Endothelial cell of umbilical vein (primary cell): ENCODE data around the gene ATXN7. TPM values are rescaled to one million over a fixed set of nuclear protein-coding genes. Genes with fewer than 3 reads are reported as not detected.

Experiments used
- BruUV-seq: library from RNA; stranded (reverse); fragments of 400-500 nt; replicated peaks from 2 replicates; lab custom pipeline; 2021; lab: Mats Ljungman, UMichigan
- CTCF ChIA-PET: fragments of 300-600, 350-600 bp; sonication (Branson Sonifier 250); formaldehyde crosslinking; loops from one replicate; lab custom pipeline; 2021; ENCODE audit warnings: antibody characterized with exemption, inconsistent platforms; lab: Charles Lee
- POLR2A ChIA-PET: fragments of 300-600, 350-600 bp; sonication (Branson Sonifier 250); formaldehyde crosslinking; loops from one replicate; lab custom pipeline; 2021; ENCODE audit warnings: antibody characterized with exemption, inconsistent platforms; lab: Charles Lee
- DNase-seq: peaks from one replicate; pipeline ENCODE4 v3.0.0-alpha.2; 2011; ENCODE audit warnings: low read depth, low spot score
- FAIRE-seq: peaks from 2 replicates; lab custom pipeline; 2011; peaks lifted over from hg19 to GRCh38; lab: Jason Lieb, UNC
- H2AFZ ChIP-seq: 2 replicates; pipeline ENCODE4 v1.6.0; 2012; ENCODE audit warnings: low read depth, low read length, control low read depth, inconsistent platforms
- H3K27ac ChIP-seq: 2 replicates; pipeline ENCODE4 v1.5.1; 2011; ENCODE audit warnings: low read depth, mild to moderate bottlenecking, control low read depth, low read length, moderate library complexity; ENCODE audit not compliant: insufficient read depth
- H3K27me3 ChIP-seq, 2 experiments: 2 replicates each; pipeline versions ENCODE4 v1.6.0 to v1.6.1; 2011; ENCODE audit warnings: low read length in 2 of 2, mixed read lengths in 1 of 2; ENCODE audit not compliant: control insufficient read depth in 2 of 2, insufficient read depth in 2 of 2
- H3K36me3 ChIP-seq, 2 experiments: 2 replicates in 1 of 2; 3 replicates in 1 of 2; pipeline ENCODE4 v1.5.1; 2011; ENCODE audit warnings: low read length in 2 of 2, mild to moderate bottlenecking in 1 of 2, moderate library complexity in 1 of 2; ENCODE audit not compliant: control insufficient read depth in 2 of 2, insufficient read depth in 2 of 2; ENCODE audit errors: extremely low read depth in 1 of 2
- H3K4me1 ChIP-seq: 3 replicates; pipeline ENCODE4 v1.5.1; 2011; ENCODE audit warnings: mild to moderate bottlenecking, low read length; ENCODE audit not compliant: control insufficient read depth, insufficient read depth; ENCODE audit errors: extremely low read depth
- H3K4me2 ChIP-seq: 2 replicates; pipeline ENCODE4 v1.6.1; 2011; ENCODE audit warnings: low read length, control low read depth, mixed read lengths; ENCODE audit not compliant: insufficient read depth
- H3K4me3 ChIP-seq, 3 experiments: fragments of 200-600 bp in 1 of 3; sonication (generic), shearing (Covaris generic) in 1 of 3; replicated peaks in 1 of 3; 2 replicates each; pipeline ENCODE4 v1.5.1; 2011 to 2016; ENCODE audit warnings: control low read depth in 3 of 3, low read length in 3 of 3, mild to moderate bottlenecking in 2 of 3, inconsistent platforms in 1 of 3, low read depth in 1 of 3, moderate library complexity in 1 of 3; ENCODE audit not compliant: insufficient read depth in 1 of 3
- H3K79me2 ChIP-seq: 2 replicates; pipeline ENCODE4 v1.6.0; 2012; ENCODE audit warnings: low read length, inconsistent platforms; ENCODE audit not compliant: control insufficient read depth, insufficient read depth
- H3K9ac ChIP-seq: replicated peaks from 2 replicates; pipeline ENCODE3; 2011; ENCODE audit warnings: low read length, control low read depth; ENCODE audit not compliant: insufficient read depth; ENCODE audit errors: extremely low read depth
- H3K9me1 ChIP-seq: replicated peaks from 3 replicates; pipeline ENCODE4 v1.6.0; 2011; ENCODE audit warnings: mild to moderate bottlenecking, low read length; ENCODE audit not compliant: control insufficient read depth, insufficient read depth; ENCODE audit errors: extremely low read depth
- H3K9me3 ChIP-seq: replicated peaks from 2 replicates; pipeline ENCODE4 v1.5.1; 2012; ENCODE audit warnings: low read length, inconsistent platforms; ENCODE audit not compliant: control insufficient read depth, insufficient read depth
- H4K20me1 ChIP-seq: replicated peaks from 2 replicates; pipeline ENCODE3; 2011; ENCODE audit warnings: mild to moderate bottlenecking, low read length; ENCODE audit not compliant: control insufficient read depth, insufficient read depth; ENCODE audit errors: extremely low read depth
- CTCF ChIP-seq, 2 donors: IDR thresholded peaks; 1 replicate in 1 of 2; 2 replicates in 1 of 2; pipeline ENCODE4 v1.5.1; 2011; ENCODE audit warnings: low read length in 2 of 2, mild to moderate bottlenecking in 2 of 2, moderate library complexity in 2 of 2, control low read depth in 1 of 2, inconsistent platforms in 1 of 2, low read depth in 1 of 2; ENCODE audit not compliant: insufficient read depth in 1 of 2; ENCODE audit errors: extremely low read depth in 1 of 2
- EZH2 ChIP-seq: IDR thresholded peaks from 2 replicates; pipeline ENCODE4 v1.6.1; 2012; ENCODE audit warnings: borderline replicate concordance, low read depth, mild to moderate bottlenecking, moderate library complexity, low read length, inconsistent platforms; ENCODE audit not compliant: severe bottlenecking
- FOS ChIP-seq: IDR thresholded peaks from 2 replicates; pipeline ENCODE4 v1.6.1; 2011; ENCODE audit warnings: mild to moderate bottlenecking, low read length, moderate library complexity, borderline replicate concordance; ENCODE audit not compliant: insufficient read depth
- GATA2 ChIP-seq: IDR thresholded peaks from 2 replicates; pipeline ENCODE4 v1.7.0; 2011; ENCODE audit warnings: low read depth, mild to moderate bottlenecking, moderate library complexity, mixed read lengths, low read length; ENCODE audit not compliant: insufficient read length, insufficient read depth
- JUN ChIP-seq: IDR thresholded peaks from 2 replicates; pipeline ENCODE4 v1.6.1; 2011; ENCODE audit warnings: borderline replicate concordance, low read depth; ENCODE audit not compliant: insufficient read length, insufficient read depth
- MAX ChIP-seq: IDR thresholded peaks from 2 replicates; pipeline ENCODE4 v1.6.1; 2011; ENCODE audit not compliant: insufficient read depth, insufficient read length
- MYC ChIP-seq: IDR thresholded peaks from one replicate; pipeline ENCODE4 v1.6.1; 2011; ENCODE audit warnings: mild to moderate bottlenecking, low read depth, low read length
- POLR2A ChIP-seq: IDR thresholded peaks from 2 replicates; pipeline ENCODE4 v1.6.1; 2012; ENCODE audit warnings: low read depth, mild to moderate bottlenecking, control low read depth, low read length
- POLR2AphosphoS5 ChIP-seq: IDR thresholded peaks from 2 replicates; pipeline ENCODE4 v1.6.1; 2012; ENCODE audit warnings: low read depth, mild to moderate bottlenecking, control low read depth, low read length, moderate library complexity; ENCODE audit not compliant: insufficient read depth
- dilution Hi-C: fragments of 300-500 bp; cut with MboI; formaldehyde crosslinking; loops from one replicate; pipeline ENCODE4 v1.15.0; 2019; ENCODE audit warnings: low sequenced_read_pairs; ENCODE audit not compliant: extremely low pct_ligation_motif_present
- intact Hi-C: fragments of 100-400 bp; cut with micrococcal nuclease; formaldehyde crosslinking; loops from one replicate; pipeline ENCODE4 v1.10.0; 2022
- polyA plus RNA-seq, 4 experiments: library from polyadenylated mRNA; depleted of rRNA in 3 of 4; stranded (reverse) in 3 of 4; unstranded in 1 of 4; fragments of >200 nt; gene quantifications; 2 replicates each; pipeline versions ENCODE4 v1.2.1 to v1.2.3, GENCODE V29; 2011 to 2012; ENCODE audit warnings: missing spikeins in 1 of 4
- total RNA-seq: library from RNA; stranded (reverse); gene quantifications from 2 replicates; pipeline ENCODE4 v1.2.3, GENCODE V29; 2021

Gene ATXN7
- total and polyA plus RNA-seq, 2 donors (not counting 3 experiments of a cell fraction or from before 2014, with no cell fraction given), result 21.2 to 34.7 TPM

- intact Hi-C loops, result no loop called here
- no peaks in the 10 kb centered on the region for H3K4me1 ChIP-seq
- no peaks in the 10 kb centered on the region for H3K9me3 ChIP-seq
- H3K9me1 ChIP-seq, result no peaks in the 10 kb centered on the region
- H4K20me1 ChIP-seq, result no peaks in the 10 kb centered on the region
- BruUV-seq, result no TSS peak
- H3K4me3 ChIP-seq, result no peak overlapping the region
- H3K36me3 ChIP-seq, result peaks cover 5 to 12% of the 10 kb centered on the region in 2 experiments
- dilution Hi-C loops, result no loop called here
- H2AFZ ChIP-seq, result no peak overlapping the region
- ChIA-PET CTCF (interaction anchor here (1.2 to 1.4 kb wide), 3 partner anchors 9 to 42 kb away, joined by 3 to 4 read pairs (median 3); no protein-coding TSS in a partner anchor), POLR2A (no interaction called here)
- H3K27me3 ChIP-seq, result no peaks in the 10 kb centered on the region
- no peak for DNase-seq
- H3K79me2 ChIP-seq, result no peaks in the 10 kb centered on the region
- TF ChIP-seq GATA2 (no peak), MYC (no peak), EZH2 (no peak), FOS (no peak), POLR2A (no peak), JUN (no peak), MAX (no peak), POLR2AphosphoS5 (no peak), CTCF (IDR thresholded peaks at IDR 0.05; ENCODE audit: extremely low read depth in 1 of 2, insufficient read depth in 1 of 2, low read depth in 1 of 2, low read length in 2 of 2) (no peak)
- FAIRE-seq, result no peak
- H3K4me2 ChIP-seq, result no peak overlapping the region
- H3K9ac ChIP-seq, result no peak overlapping the region
- H3K27ac ChIP-seq, result no peak overlapping the region
These were observed 138.6 kb downstream of the ATXN7 start for GRCh38 chr3:64002233-64002632.
